Fibroblast of skin of scalp (primary cell): ENCODE measurements around the gene ATAT1.

ENCODE experiments used
- DNase-seq: peaks from one replicate; pipeline ENCODE4 v3.0.0-alpha.2; 2013

The ATAT1 gene

GRCh38 chr6:30613251-30614043 lies 13.2 kb upstream of the ATAT1 start:
- DNase-seq, result no peak

DNA sequence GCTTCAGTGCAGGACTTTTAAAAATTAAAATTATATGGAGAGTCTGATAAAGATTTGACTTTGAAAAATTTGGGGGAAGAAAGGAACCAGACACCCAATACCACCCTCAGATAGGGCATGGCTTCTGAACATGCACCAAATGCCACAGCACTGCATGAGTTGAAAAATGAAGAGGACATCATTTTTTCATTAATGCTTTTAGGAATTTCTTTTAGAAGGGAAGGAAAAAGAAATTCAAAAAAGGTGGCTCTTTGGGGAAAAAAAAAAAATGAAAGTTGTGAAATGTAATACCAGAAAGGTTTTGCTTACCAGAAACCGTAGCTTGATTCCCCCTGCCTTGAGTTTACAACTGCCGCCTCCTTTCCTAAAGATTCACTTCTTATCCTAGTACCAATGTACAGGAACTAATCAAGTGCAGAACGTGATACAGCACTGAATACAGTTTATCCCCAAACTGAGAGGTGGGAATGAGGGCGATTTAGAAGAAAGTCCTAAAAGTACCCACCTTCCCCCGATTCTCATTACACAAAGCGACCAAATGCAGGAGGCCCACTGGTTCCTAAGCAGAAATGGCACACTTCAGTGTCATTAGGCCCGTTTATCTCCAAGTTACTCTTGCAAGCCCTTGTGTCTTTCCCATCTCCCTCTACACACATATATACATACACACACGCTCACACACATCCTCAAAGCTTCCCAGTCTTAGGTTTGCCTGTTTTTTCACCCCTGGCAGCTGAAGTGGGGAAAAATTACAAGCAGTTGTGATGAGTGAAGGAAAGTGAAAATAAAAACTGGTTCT lies 12.4 kb upstream of the ATAT1 start:
- DNase-seq, result no peak

GRCh38 chr6:30614843-30615218 lies 11.8 kb upstream of the ATAT1 start:
- DNase-seq, result peak; percentile 99

- DNase-seq, result peak; percentile 93
These were observed 11.3 kb upstream of the ATAT1 start for GRCh38 chr6:30615219-30615957.

DNA sequence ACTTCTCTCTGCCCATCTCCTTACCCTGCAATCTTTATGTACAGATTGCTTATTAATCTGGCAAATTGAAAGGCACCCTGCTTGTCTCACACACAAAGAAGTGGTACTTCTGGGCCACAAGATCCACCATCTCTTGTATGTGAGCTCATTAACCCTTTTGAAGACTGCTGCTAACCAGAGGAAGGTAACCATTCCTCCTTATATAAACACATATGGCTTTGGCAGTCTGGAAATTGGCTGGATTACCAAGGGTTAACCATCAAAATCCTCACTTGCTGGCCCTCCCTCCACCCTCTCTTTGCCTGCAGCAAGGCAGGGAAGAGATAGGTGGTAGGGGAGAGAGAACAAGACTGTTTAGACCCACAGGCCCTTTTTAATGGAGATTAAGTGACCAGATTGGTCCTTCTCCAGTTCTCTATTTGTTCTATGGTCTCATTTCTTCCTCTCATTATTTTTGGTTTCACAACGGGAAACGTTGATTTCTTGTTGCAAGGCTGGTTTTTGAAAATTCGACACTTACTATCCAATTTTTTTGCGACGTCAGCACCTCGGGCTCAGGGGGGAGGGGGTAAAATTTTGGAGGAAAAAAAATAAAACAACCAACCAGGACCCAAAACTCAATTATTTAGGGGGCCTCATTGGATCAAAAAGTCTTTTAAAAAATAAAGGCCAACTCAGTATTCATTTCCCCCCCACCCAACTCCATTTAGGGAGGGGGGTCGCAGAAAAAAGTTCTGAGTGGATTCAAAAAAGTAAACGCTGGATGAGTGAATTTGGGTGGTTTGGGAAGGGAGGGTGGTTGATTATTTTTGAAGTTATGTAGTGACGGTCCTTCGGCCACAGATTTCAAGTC lies 10.5 kb upstream of the ATAT1 start:
- DNase-seq, result peak; percentile 35

DNA sequence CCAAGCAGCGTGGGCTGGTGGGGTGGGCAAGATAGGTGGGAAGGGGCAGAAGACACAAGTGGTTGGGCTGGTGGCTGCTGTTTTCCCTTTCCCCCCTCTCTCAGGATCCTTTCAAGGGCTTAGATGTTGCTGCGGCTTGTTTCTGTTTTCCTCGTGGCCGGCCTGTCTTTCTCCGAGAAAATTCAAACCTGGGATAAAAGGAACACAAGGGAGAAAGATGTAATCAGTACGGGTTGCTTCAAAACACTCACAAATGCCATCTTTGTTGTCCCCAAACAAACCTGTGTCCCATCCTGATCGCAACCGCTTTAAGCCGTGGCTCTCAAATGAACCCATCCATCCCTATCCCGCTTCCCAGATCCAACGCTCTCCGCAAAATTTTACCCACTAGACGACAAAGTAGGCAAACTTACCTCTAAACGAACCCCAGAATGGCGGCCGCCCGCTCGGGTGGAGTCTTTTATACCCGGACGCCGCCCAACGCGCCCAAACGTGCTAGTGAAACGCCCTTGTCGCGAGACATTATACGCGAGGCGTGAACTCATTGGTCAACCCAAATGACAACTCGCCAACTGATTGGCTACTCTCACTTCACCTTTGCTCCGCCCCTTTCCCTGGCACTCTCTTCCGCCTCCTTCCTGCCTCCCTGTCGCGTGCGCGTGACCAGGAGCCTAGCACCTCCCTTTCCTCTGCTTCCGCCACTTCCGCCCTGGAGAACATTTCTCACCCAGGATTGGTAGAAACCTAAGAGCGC lies 9.7 kb upstream of the ATAT1 start, which contains the start of gene PPP1R10:
Gene PPP1R10 (minus strand): TSS at position 433 of the 754 bp plus-strand sequence. CDS start 7,299 bp downstream, outside the sequence.
- peak; percentile 100 for DNase-seq

- DNase-seq, result peak; percentile 98
These were observed 9.0 kb upstream of the ATAT1 start, which contains the start of gene MRPS18B for GRCh38 chr6:30617565-30618269. TSS of gene MRPS18B (plus strand) at chr6:30617840. CDS start at chr6:30617866, 26 bp downstream.

DNA sequence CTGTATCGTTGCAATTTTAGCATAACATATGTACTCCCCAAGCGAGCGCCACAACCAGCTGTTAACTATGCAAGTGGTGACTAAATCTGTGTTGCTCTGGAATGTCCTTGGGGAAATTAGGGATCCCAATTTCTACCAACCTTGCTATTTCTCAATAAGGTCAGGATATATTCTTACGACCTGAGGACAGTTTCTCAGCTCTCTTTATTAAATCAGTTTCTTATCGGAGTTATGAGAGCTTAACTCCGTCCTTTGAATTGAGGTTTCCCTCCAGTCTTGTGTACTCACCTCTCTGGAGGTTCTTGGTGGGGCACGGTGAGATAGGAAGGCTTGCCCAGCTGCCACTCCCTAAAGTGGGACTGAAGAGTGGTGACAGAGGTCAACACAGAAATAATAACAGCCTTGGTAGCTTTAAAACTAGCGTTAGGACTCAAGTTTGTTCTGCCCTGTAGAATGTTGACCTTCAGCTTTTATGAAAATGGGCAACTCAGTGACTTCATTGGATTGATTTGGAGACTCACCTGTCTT lies 8.3 kb upstream of the ATAT1 start:
- peak; percentile 24 for DNase-seq

DNA sequence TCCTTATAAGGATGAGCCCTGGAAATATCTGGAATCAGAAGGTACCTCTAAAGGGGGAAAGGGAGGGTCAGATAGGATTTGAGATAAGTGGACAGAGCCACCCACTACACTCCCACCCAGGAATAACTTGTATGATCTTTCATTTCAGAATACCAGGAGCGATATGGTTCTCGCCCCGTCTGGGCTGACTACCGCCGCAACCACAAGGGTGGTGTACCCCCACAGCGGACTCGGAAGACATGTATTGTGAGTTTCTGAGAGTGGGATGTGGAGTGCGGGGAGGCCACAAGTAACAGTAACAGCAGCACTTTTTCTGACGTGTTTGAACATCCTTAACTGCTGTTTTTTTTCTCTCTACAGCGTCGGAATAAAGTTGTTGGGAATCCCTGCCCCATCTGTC lies 7.1 kb upstream of the ATAT1 start:
- DNase-seq, result no peak

DNA sequence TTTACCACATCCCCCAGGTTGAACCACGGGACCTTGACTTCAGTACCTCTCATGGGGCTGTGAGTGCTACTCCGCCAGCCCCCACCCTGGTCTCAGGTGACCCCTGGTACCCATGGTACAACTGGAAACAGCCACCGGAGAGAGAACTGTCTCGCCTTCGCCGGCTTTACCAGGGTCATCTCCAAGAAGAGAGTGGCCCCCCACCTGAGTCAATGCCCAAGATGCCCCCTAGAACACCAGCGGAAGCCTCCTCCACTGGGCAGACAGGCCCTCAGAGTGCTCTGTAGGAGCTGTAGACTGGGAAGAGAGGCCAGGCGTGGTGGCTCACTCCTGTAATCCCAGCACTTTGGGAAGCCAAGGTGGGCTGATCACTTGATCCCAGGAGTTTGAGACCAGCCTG lies 1.2 kb upstream of the ATAT1 start:
- no peak for DNase-seq

DNA sequence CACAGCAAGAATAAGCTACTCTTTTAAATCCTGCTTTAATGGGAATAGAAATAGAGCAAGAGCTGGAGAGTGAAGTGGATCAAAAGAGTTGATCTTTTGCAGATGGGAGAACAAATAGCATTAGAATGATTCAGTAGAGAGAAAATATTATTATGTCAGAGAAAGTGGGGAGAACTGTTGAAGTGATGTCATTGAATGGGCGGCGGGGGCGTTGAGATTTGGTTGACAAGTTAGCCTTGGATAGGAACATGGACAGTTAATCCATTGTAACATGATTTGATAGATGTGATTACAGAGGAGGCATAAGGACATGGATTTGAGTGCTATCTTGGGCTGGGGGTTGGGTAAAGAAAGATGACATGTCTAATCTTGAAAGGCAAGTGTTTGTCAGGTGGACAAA lies 9.2 kb downstream of the ATAT1 start:
- no peak for DNase-seq

GRCh38 chr6:30640481-30640880 lies 13.8 kb downstream of the ATAT1 start:
- no peak for DNase-seq

DNA sequence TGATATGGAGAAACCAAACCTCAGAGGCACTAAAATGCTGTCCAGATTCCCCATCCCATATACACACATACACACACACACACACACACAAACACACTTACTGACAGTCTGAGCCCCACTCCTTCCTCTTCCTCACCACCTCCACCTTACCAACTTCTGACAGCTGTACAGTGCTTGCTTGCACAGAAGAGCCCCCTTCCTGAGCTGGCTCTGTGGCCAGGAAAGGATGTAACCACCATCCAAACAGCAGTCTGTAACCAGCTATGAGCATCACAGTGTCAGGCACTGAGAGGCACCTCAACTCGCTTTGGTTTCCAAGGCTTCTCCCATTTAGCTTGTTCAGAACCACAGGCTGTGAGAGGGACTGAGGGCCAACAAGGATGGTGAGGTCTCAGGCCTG lies 14.4 kb downstream of the ATAT1 start:
- no peak for DNase-seq

- no peak for DNase-seq
These were observed 17.0 kb downstream of the ATAT1 start for GRCh38 chr6:30643656-30644055.

DNA sequence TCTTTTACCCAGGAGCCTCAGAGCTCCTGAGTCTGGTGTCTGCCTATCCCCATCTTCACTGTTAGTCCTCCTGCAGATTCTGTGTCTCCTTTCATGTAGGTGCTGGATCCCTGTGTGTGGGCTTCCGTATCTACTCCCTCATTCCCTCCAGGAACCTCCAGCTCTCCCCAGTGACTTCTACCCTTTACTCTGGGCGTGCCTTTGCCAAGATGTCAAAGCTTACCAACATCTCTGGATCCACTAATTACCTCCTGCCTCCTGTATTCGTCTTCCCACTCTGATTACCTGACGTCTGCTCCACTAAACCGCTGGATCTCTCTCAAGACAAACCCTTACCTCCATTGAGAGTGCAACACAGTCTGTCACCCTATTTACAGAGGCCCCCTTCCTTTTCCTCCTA lies 18.1 kb downstream of the ATAT1 start:
- DNase-seq, result no peak

DNA sequence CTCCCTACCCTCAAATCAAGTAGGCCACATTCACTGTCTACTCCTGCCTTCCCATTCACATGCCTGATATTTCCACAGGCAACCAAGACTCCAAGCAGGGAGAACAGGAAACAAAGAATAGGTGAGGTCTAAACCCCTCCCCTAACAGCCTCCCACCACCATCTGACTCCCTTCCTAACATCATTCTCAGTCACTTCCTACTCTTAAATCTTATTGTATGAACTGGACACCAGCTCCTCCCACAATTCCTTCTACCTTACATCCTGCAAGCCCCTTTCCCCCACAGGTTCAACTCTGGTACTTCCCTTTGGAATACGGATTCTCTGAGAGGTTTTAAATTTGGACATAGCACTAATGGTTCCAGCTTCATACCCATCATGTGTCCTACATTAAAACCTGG lies 19.3 kb downstream of the ATAT1 start:
- no peak for DNase-seq

GRCh38 chr6:30646450-30647241 lies 20.0 kb downstream of the ATAT1 start, which contains the start of gene C6orf136:
TSS of gene C6orf136 (plus strand) at chr6:30647133. CDS start at chr6:30647232, 99 bp downstream.
- peak; percentile 94 for DNase-seq

DNA sequence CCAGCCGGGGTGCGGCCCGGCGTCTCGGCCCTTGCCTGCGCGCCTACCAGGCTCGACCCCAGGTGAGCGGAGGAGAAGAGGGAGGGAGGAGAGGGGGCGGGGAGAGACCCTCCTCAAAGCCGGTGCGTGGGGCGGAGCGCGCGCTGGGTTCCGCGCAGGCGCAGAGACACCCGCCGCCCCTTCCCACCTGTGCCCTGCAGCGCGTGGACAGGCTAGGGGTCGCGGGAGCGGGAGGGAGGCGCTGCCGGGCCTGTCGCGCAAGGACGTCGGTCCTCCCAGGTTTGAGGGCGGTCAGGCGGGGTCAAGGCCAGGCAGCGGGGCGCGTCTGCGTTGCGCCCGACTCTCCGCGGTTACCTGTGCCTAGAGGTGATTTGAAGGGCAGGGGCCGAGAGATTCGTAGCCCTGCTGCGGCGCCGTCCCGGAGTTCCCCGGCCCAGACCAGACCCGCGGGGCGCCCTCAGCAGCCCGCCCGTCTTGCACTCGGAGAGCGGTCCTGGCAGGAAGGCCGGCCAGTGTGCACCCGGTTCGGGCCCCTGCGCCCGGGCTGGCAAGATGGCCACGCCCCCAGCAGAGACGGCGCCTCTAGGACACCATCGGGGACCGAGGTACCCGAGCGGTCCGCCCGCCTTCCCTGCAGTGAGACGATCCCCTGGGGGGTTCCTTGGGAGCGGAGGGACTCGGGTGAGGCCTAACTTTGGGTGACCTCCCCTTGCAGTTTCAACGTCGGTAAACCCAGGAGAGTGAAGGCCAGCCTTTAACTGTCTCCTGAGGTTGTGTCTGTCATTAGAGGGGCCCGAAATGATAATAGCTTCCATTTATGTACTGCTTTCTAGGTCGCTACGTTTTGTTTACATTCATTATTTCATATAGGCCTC lies 20.8 kb downstream of the ATAT1 start:
- DNase-seq, result peak; percentile 59
